Suppressor macrophage treated with lipopolysaccharide for 1 hour (primary cell): Measurements from ENCODE around the gene TNS3.

Source experiments
- DNase-seq, 3 donors: peaks; one replicate each; pipeline ENCODE4 v3.0.0-alpha.2; 2020 to 2022

The TNS3 gene

GRCh38 chr7:47518827-47519226 lies 63.1 kb downstream of the TNS3 start:
- peak; percentile 76 to 86 (median 82) for DNase-seq

GRCh38 chr7:47517821-47518480 lies 64.0 kb downstream of the TNS3 start:
- no peak for DNase-seq

GRCh38 chr7:47516985-47517600 lies 64.8 kb downstream of the TNS3 start:
- DNase-seq = no peak

- DNase-seq = no peak
Measured at GRCh38 chr7:47516386-47516785, 65.5 kb downstream of the TNS3 start.

GRCh38 chr7:47515305-47515834 lies 66.5 kb downstream of the TNS3 start:
- no peak for DNase-seq

GRCh38 chr7:47514818-47515217 lies 67.1 kb downstream of the TNS3 start:
- DNase-seq = no peak

GRCh38 chr7:47514367-47514766 lies 67.5 kb downstream of the TNS3 start:
- DNase-seq = no peak

- peak in 1 of 3 donors; percentile 36 for DNase-seq
Measured at GRCh38 chr7:47513741-47514241, 68.1 kb downstream of the TNS3 start.

- no peak for DNase-seq
Measured at GRCh38 chr7:47512481-47513176, 69.3 kb downstream of the TNS3 start.

- DNase-seq = no peak
Measured at GRCh38 chr7:47511699-47512370, 70.1 kb downstream of the TNS3 start.

GRCh38 chr7:47510786-47511185 lies 71.1 kb downstream of the TNS3 start:
- DNase-seq = no peak

- DNase-seq = no peak
Measured at GRCh38 chr7:47510192-47510591, 71.7 kb downstream of the TNS3 start.

GRCh38 chr7:47509571-47509970 lies 72.3 kb downstream of the TNS3 start:
- DNase-seq = no peak

GRCh38 chr7:47508389-47509380 lies 73.2 kb downstream of the TNS3 start:
- peak; percentile 67 to 84 (median 81) for DNase-seq

GRCh38 chr7:47507522-47507921 lies 74.4 kb downstream of the TNS3 start:
- DNase-seq = no peak

- peak; percentile 36 to 53 (median 42) for DNase-seq
Measured at GRCh38 chr7:47506382-47507339, 75.2 kb downstream of the TNS3 start.

GRCh38 chr7:47505312-47506007 lies 76.5 kb downstream of the TNS3 start:
- peak; percentile 51 to 68 (median 68) for DNase-seq

GRCh38 chr7:47504551-47505311 lies 77.2 kb downstream of the TNS3 start:
- no peak for DNase-seq

- peak; percentile 81 to 97 (median 90) for DNase-seq
Measured at GRCh38 chr7:47503281-47503680, 78.6 kb downstream of the TNS3 start.
